ENCODE results near the gene NUP85.
A peak's percentile ranks its signal among the peaks of the same experiment; 100 is the strongest.

NUP85 gene

DNA sequence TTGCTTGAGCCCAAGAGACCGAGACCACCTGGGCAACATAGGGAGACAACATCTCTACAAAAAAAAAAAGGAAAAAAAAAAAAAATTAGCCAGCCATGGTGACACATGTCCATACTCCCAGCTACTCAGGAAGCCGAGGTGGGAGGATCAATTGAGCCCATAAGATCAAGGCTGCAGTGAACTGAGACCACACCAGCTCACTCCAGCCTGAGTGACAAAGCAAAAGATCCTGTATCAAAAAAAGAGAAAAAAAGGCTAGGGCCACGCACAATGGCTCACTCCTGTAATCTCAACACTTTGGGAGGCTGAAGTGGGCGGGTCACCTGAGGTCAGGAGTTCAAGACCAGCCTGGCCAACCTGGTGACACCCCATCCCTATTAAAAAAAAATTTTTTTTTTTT, 36.5 kb upstream of the NUP85 start:
- Histone ChIP-seq H3K27me3 (no peaks in the 10 kb centered on the region), H3K4me3 (no peak overlapping the region), H3K4me1 (peaks cover 0 to 3% (median 0%) of the 10 kb centered on the region in 4 donors), H3K27ac (no peak overlapping the region), H3K36me3 (peaks cover 46 to 75% (median 59%) of the 10 kb centered on the region in 3 donors), H3K9me3 (no peaks in the 10 kb centered on the region)
- peak in 1 of 2 donors; percentile 15 for DNase-seq
- intact Hi-C loops (cut with DNase I; ENCODE audit: low total_unique reads): no loop called here
- TF ChIP-seq, protein P1, sequence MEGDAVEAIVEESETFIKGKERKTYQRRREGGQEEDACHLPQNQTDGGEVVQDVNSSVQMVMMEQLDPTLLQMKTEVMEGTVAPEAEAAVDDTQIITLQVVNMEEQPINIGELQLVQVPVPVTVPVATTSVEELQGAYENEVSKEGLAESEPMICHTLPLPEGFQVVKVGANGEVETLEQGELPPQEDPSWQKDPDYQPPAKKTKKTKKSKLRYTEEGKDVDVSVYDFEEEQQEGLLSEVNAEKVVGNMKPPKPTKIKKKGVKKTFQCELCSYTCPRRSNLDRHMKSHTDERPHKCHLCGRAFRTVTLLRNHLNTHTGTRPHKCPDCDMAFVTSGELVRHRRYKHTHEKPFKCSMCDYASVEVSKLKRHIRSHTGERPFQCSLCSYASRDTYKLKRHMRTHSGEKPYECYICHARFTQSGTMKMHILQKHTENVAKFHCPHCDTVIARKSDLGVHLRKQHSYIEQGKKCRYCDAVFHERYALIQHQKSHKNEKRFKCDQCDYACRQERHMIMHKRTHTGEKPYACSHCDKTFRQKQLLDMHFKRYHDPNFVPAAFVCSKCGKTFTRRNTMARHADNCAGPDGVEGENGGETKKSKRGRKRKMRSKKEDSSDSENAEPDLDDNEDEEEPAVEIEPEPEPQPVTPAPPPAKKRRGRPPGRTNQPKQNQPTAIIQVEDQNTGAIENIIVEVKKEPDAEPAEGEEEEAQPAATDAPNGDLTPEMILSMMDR (IDR thresholded peaks at IDR 0.05): no peak

GRCh38 chr17:75173526-75173925, 32.0 kb upstream of the NUP85 start:
- no peak overlapping the region for H3K4me3 ChIP-seq
- peaks cover 48 to 79% (median 57%) of the 10 kb centered on the region in 3 donors for H3K36me3 ChIP-seq
- no peaks in the 10 kb centered on the region for H3K27me3 ChIP-seq
- H3K4me1 ChIP-seq: peaks cover 0 to 3% (median under 1%) of the 10 kb centered on the region in 4 donors
- TF ChIP-seq, protein P1 (IDR thresholded peaks at IDR 0.05): no peak
- DNase-seq: no peak
- H3K9me3 ChIP-seq: no peaks in the 10 kb centered on the region
- intact Hi-C loops (cut with DNase I; ENCODE audit: low total_unique reads): no loop called here
- H3K27ac ChIP-seq: no peak overlapping the region

DNA sequence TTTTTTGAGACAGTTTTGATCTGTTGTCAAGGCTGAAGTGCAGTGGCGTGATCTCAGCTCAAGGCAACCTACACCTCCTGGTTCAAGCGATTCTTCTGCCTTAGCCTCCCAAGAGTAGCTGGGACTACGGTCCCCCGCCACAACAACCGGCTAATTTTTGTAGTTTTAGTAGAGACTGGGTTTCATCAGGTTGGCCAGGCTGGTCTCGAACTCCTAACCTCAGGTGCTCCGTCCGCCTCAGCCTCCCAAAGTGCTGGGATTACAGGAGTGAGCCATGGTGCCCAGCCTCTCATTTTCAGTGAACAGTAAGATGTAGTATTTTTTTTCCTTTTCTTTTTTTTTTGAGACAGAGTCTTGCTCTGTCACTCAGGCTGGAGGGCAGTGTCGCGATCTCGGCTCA, 30.5 kb upstream of the NUP85 start:
- intact Hi-C loops (cut with DNase I; ENCODE audit: low total_unique reads): loop anchor here (2.0 kb wide), 1 partner anchor 58 kb away; no protein-coding TSS in a partner anchor
- Histone ChIP-seq H3K27ac (no peak overlapping the region), H3K4me1 (peaks cover 0 to 14% (median 8%) of the 10 kb centered on the region in 4 donors), H3K36me3 (peaks cover 42 to 78% (median 59%) of the 10 kb centered on the region in 3 donors), H3K9me3 (no peaks in the 10 kb centered on the region), H3K27me3 (no peaks in the 10 kb centered on the region), H3K4me3 (no peak overlapping the region)
- TF ChIP-seq, protein P1 (IDR thresholded peaks at IDR 0.05): no peak
- no peak for DNase-seq

- no peak overlapping the region for H3K4me3 ChIP-seq
- H3K9me3 ChIP-seq: no peaks in the 10 kb centered on the region
- H3K27me3 ChIP-seq: no peaks in the 10 kb centered on the region
- intact Hi-C loops (cut with DNase I; ENCODE audit: low total_unique reads): no loop called here
- TF ChIP-seq, protein P1 (IDR thresholded peaks at IDR 0.05): no peak
- peaks cover 0 to 27% (median 16%) of the 10 kb centered on the region in 4 donors for H3K4me1 ChIP-seq
- no peak for DNase-seq
- no peak overlapping the region for H3K27ac ChIP-seq
- H3K36me3 ChIP-seq: peaks cover 36 to 78% (median 59%) of the 10 kb centered on the region in 3 donors
These were observed 28.9 kb upstream of the NUP85 start for GRCh38 chr17:75176625-75177024.

GRCh38 chr17:75178453-75178852, 27.0 kb upstream of the NUP85 start:
- intact Hi-C loops (cut with DNase I; ENCODE audit: low total_unique reads): no loop called here

More at GRCh38 chr17:75178453-75178852, 27.0 kb upstream of the NUP85 start:
- Histone ChIP-seq H3K4me1 (peaks cover 0 to 30% (median 18%) of the 10 kb centered on the region in 4 donors), H3K27ac (no peak overlapping the region), H3K27me3 (no peaks in the 10 kb centered on the region), H3K4me3 (no peak overlapping the region), H3K36me3 (peaks cover 32 to 65% (median 47%) of the 10 kb centered on the region in 3 donors), H3K9me3 (no peaks in the 10 kb centered on the region)
- TF ChIP-seq, protein P1 (IDR thresholded peaks at IDR 0.05): no peak
- DNase-seq: no peak
